Measurements from ENCODE around the gene COX6B2. TPM values are rescaled to one million over a fixed set of nuclear protein-coding genes. Genes with fewer than 3 reads are reported as not detected.

The COX6B2 gene
- total RNA-seq, 1 experiment from 2014 or later: 0.80 TPM

DNA sequence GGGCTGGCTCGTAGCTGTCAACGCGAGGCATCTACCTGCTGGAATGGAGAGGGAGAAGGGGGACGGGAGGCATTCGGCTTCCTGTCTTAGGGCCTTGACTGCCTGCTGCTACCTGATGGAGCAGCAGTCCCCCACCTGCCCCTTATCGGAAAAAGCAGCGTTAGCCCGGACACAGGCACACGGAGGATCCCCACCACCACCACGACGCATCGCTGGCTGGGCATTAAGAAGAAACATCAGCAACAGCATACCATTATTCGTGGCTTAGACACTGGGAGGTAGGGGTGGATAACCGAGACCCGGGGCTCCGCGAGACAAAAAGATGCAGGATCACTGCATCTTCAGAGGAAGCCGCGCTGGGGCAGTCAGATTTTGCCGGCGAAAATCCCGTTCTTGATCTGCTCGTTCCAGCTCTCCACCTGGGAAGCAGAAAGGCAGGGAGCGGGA, 1.1 kb downstream of the COX6B2 start:
- peak overlapping the region; percentile 48 for H3K9ac ChIP-seq (ENCODE audit: low read length)
- H3K9me3 ChIP-seq (ENCODE audit: low read length): no peaks in the 10 kb centered on the region
- H2AFZ ChIP-seq (ENCODE audit: low read length): peak overlapping the region; percentile 70
- no peaks in the 10 kb centered on the region for H3K36me3 ChIP-seq (ENCODE audit: low read depth, low read length)
- peak; percentile 39 for DNase-seq
- no peak overlapping the region for H3K27ac ChIP-seq (ENCODE audit: low read length)
- H3F3A ChIP-seq (ENCODE audit: low read length, unreplicated experiment): no peaks in the 10 kb centered on the region
- TSS peak; percentile 87 for BruUV-seq (replicated peaks)
- TF ChIP-seq, protein P1, sequence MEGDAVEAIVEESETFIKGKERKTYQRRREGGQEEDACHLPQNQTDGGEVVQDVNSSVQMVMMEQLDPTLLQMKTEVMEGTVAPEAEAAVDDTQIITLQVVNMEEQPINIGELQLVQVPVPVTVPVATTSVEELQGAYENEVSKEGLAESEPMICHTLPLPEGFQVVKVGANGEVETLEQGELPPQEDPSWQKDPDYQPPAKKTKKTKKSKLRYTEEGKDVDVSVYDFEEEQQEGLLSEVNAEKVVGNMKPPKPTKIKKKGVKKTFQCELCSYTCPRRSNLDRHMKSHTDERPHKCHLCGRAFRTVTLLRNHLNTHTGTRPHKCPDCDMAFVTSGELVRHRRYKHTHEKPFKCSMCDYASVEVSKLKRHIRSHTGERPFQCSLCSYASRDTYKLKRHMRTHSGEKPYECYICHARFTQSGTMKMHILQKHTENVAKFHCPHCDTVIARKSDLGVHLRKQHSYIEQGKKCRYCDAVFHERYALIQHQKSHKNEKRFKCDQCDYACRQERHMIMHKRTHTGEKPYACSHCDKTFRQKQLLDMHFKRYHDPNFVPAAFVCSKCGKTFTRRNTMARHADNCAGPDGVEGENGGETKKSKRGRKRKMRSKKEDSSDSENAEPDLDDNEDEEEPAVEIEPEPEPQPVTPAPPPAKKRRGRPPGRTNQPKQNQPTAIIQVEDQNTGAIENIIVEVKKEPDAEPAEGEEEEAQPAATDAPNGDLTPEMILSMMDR (conservative IDR thresholded peaks at IDR 0.05; ENCODE audit: low read depth, low read length): no peak
- TF ChIP-seq EZH2 (IDR thresholded peaks at IDR 0.05; ENCODE audit: low read length, unreplicated experiment): no peak
- no peak for TF ChIP-seq EZH2phosphoT487 (IDR thresholded peaks at IDR 0.05; ENCODE audit: borderline replicate concordance, low read length)
- ATAC-seq: 0 out of 2 replicates have a peak, but pooled peaks have one; percentile 0
- peaks cover 45% of the 10 kb centered on the region for H3K4me1 ChIP-seq (ENCODE audit: insufficient read depth, low read length)
- ChIA-PET POLR2A (ENCODE audit: unreplicated experiment) (interaction anchor here (0.6 kb wide), 1 partner anchor 94 kb away, joined by 7 read pairs; no protein-coding TSS in a partner anchor), CTCF (no interaction called here)
- H3K27me3 ChIP-seq (ENCODE audit: low read length): peaks cover 17% of the 10 kb centered on the region
- H3K4me3 ChIP-seq (ENCODE audit: low read length): peak overlapping the region; percentile 68
- no peaks in the 10 kb centered on the region for H3K9me2 ChIP-seq (replicated peaks; ENCODE audit: low read length)
- H4K20me1 ChIP-seq (ENCODE audit: low read length): no peaks in the 10 kb centered on the region
- peak overlapping the region; percentile 91 for H3K4me2 ChIP-seq (ENCODE audit: low read length)
- H3K79me2 ChIP-seq (ENCODE audit: low read length): no peaks in the 10 kb centered on the region
- intact Hi-C loops (cut with micrococcal nuclease): no loop called here

DNA sequence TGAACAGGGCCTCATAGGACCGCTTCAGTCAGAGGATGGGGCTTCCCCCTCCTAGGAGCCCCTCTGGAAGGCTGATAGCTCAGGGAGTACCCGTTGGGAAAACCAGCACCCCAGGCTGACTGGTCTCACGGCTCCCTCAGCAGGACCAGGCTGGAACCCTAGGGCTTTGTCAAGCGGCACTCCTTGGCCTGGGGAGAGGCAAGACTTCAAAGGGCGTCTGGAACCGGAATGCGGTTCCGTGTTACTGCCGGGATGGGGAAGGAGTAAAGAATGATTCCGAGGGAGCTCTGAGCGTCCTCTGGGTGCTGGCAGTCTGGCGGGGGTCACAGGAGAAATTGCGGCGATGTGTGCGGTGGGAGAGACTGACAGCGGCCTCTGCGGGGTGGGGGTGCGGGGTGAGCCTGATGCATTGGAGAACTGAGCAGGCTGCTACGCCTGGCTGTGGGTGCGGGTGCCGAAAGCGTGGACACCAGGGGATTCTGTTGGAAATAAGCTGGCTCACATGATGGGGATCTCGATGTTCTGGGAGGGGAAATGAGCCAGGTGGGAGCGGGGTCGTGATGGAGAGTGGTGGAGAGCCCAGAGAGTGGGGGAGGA, 1.9 kb downstream of the COX6B2 start:
- intact Hi-C loops (cut with micrococcal nuclease): no loop called here
- peaks cover 17% of the 10 kb centered on the region for H3K27me3 ChIP-seq (ENCODE audit: low read length)
- CTCF ChIA-PET: no interaction called here
- H3K9me3 ChIP-seq (ENCODE audit: low read length): no peaks in the 10 kb centered on the region
- DNase-seq (no peak), ATAC-seq (no peak)
- no peak overlapping the region for H3K9ac ChIP-seq (ENCODE audit: low read length)
- no peaks in the 10 kb centered on the region for H4K20me1 ChIP-seq (ENCODE audit: low read length)
- POLR2A ChIA-PET (ENCODE audit: unreplicated experiment): interaction anchor here (0.6 kb wide), 1 partner anchor 93 kb away, joined by 7 read pairs; no protein-coding TSS in a partner anchor
- H3K36me3 ChIP-seq (ENCODE audit: low read depth, low read length): no peaks in the 10 kb centered on the region
- H2AFZ ChIP-seq (ENCODE audit: low read length): no peak overlapping the region
- no peaks in the 10 kb centered on the region for H3K79me2 ChIP-seq (ENCODE audit: low read length)
- peak overlapping the region; percentile 91 for H3K4me2 ChIP-seq (ENCODE audit: low read length)
- H3K4me3 ChIP-seq (ENCODE audit: low read length): peak overlapping the region; percentile 68; the same call in 1 of the 2 replicates
- H3K4me1 ChIP-seq (ENCODE audit: insufficient read depth, low read length): peaks cover 45% of the 10 kb centered on the region
- TF ChIP-seq EZH2phosphoT487 (IDR thresholded peaks at IDR 0.05; ENCODE audit: borderline replicate concordance, low read length) (no peak), EZH2 (IDR thresholded peaks at IDR 0.05; ENCODE audit: low read length, unreplicated experiment) (no peak)
- TF ChIP-seq, protein P1 (conservative IDR thresholded peaks at IDR 0.05; ENCODE audit: low read depth, low read length): no peak
- peak overlapping the region; percentile 16; the same call in 1 of the 2 replicates for H3K27ac ChIP-seq (ENCODE audit: low read length)
- BruUV-seq (replicated peaks): no TSS peak
- H3K9me2 ChIP-seq (replicated peaks; ENCODE audit: low read length): no peaks in the 10 kb centered on the region
- no peaks in the 10 kb centered on the region for H3F3A ChIP-seq (ENCODE audit: low read length, unreplicated experiment)

DNA sequence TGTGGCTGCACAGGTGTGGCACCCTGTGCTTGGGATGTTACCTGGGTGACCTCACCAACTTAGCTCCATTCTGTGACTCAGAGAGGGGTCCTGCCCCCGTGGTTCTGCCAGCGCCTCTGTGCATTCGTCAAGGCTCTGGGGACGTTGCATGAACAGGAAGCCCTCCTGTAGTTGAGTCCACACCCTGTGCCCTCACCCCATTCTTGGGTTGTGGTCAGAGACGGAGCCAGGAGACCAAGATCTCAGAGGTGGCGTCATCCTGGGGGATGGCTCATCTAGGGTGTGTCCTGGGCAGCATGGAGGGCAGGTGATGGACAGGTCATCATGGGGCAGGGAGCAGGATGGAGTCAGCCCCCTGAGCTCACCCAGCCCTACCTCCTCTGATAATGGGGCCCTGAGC, 2.5 kb downstream of the COX6B2 start:
- ChIA-PET CTCF (no interaction called here), POLR2A (ENCODE audit: unreplicated experiment) (interaction anchor here (0.6 kb wide), 1 partner anchor 13 kb away, joined by 4 read pairs; the partner anchor contains the start of gene KMT5C)
- peak; percentile 89 for DNase-seq
- no peak for TF ChIP-seq EZH2phosphoT487 (IDR thresholded peaks at IDR 0.05; ENCODE audit: borderline replicate concordance, low read length)
- H3K27me3 ChIP-seq (ENCODE audit: low read length): peaks cover 17% of the 10 kb centered on the region
- no peaks in the 10 kb centered on the region for H3K79me2 ChIP-seq (ENCODE audit: low read length)
- no peak overlapping the region for H2AFZ ChIP-seq (ENCODE audit: low read length)
- peak overlapping the region; percentile 49 for H3K27ac ChIP-seq (ENCODE audit: low read length)
- H4K20me1 ChIP-seq (ENCODE audit: low read length): no peaks in the 10 kb centered on the region
- peaks cover 45% of the 10 kb centered on the region for H3K4me1 ChIP-seq (ENCODE audit: insufficient read depth, low read length)
- H3K9me3 ChIP-seq (ENCODE audit: low read length): no peaks in the 10 kb centered on the region
- intact Hi-C loops (cut with micrococcal nuclease): no loop called here
- peak; percentile 41 for ATAC-seq
- H3K4me2 ChIP-seq (ENCODE audit: low read length): peak overlapping the region; percentile 91
- H3K9me2 ChIP-seq (replicated peaks; ENCODE audit: low read length): no peaks in the 10 kb centered on the region
- no peaks in the 10 kb centered on the region; the same call in 1 of the 2 replicates for H3K36me3 ChIP-seq (ENCODE audit: low read depth, low read length)
- no TSS peak for BruUV-seq (replicated peaks)
- H3K4me3 ChIP-seq (ENCODE audit: low read length): no peak overlapping the region
- no peak overlapping the region for H3K9ac ChIP-seq (ENCODE audit: low read length)
- H3F3A ChIP-seq (ENCODE audit: low read length, unreplicated experiment): no peaks in the 10 kb centered on the region

Measured in PC-3 (cell line).